HEK293T (cell line): ENCODE data around the gene MAFG.

Experiments used
- ARNT ChIP-seq: fragments of 450-650 bp; IDR thresholded peaks from 2 replicates; pipeline ENCODE4 v1.6.1; 2017; ENCODE audit warnings: mild to moderate bottlenecking
- BHLHE40 ChIP-seq: fragments of 450-650 bp; IDR thresholded peaks from 2 replicates; pipeline ENCODE4 v1.6.1; 2016; ENCODE audit warnings: mild to moderate bottlenecking, moderate library complexity, borderline replicate concordance
- FOXM1 ChIP-seq: fragments of 450-650 bp; IDR thresholded peaks from 2 replicates; pipeline ENCODE4 v1.6.1; 2017; ENCODE audit warnings: mild to moderate bottlenecking, borderline replicate concordance
- NFRKB ChIP-seq: fragments of 450-650 bp; IDR thresholded peaks from 2 replicates; pipeline ENCODE4 v1.6.1; 2016; ENCODE audit warnings: mild to moderate bottlenecking, moderate library complexity
- SP1 ChIP-seq: fragments of 450-650 bp; IDR thresholded peaks from 2 replicates; pipeline ENCODE4 v1.6.1; 2017
- SUZ12 ChIP-seq: fragments of 450-650 bp; IDR thresholded peaks from 2 replicates; pipeline ENCODE4 v1.6.1; 2016; ENCODE audit warnings: mild to moderate bottlenecking

DNA sequence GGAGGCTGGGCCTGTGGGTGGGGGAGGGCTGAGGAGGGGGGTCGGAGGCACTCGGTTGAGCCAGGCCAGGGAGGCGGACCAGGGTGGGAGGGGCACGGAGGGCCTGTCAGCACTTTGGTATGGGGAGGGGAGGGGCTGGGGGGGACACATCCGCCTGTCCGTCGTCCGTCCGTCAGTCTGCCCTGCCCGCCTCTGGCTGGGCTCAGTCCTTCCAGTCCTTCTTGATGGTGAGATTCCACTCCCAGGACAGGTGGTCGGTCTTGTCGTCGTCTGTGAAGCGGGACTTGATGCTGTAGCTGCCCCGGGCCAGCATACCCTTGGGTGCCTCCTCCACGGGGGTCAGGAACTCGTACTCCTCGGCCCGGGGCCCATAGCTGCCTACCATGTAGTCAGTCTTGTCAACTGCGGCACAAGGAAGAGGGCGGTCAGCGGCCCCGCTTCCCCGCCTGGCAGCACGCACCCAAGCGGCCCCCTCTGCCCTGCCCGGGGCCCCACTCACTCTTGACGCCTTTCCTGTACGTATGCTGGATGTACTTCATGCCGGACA, 58.8 kb downstream of the MAFG start:
- TF ChIP-seq NFRKB = no peak
- TF ChIP-seq SUZ12 = no peak
- TF ChIP-seq BHLHE40 = no peak
- TF ChIP-seq FOXM1 = no peak
- no peak for TF ChIP-seq SP1
- TF ChIP-seq ARNT = no peak
